Spleen (tissue), 7 donors: ENCODE measurements around the gene SETD1B.

ENCODE experiments used
- CTCF ChIP-seq, 11 experiments: fragments of 200-600 bp in 7 of 11; fragments of 450-650 bp in 4 of 11; sonication (generic) in 4 of 11; IDR thresholded peaks in 8 of 11; conservative IDR thresholded peaks in 3 of 11; 1 replicate in 7 of 11; 2 replicates in 4 of 11; pipeline versions ENCODE4 v1.4.0 to v1.8.0; 2016 to 2021; ENCODE audit warnings: antibody characterized with exemption in 11 of 11, inconsistent platforms in 4 of 11, mild to moderate bottlenecking in 1 of 11
- POLR2AphosphoS5 ChIP-seq, 3 donors: sonication (generic); formaldehyde crosslinking; IDR thresholded peaks; one replicate each; pipeline ENCODE4 v1.5.1; 2017; ENCODE audit warnings: antibody characterized with exemption in 3 of 3
- donor health status: DM: no; HTN: no; CAD: no; lungs with moderate emphysema.
- donor health status: DM: no; HTN: no; CAD: no.
- donor health status: DM: no; HTN: no; CAD: no.

- TF ChIP-seq POLR2AphosphoS5 (IDR thresholded peaks at IDR 0.05), result no peak
- no peak for TF ChIP-seq CTCF (IDR thresholded peaks at IDR 0.05 in 8 of 11, conservative IDR thresholded peaks at IDR 0.05 in 3 of 11)
These were observed 45.4 kb downstream of the SETD1B start for GRCh38 chr12:121849211-121849610.
